GM12892 (cell line): Measurements from ENCODE around the gene C19orf67.

Source experiments
- DNase-seq: peaks from one replicate; pipeline ENCODE4 v3.0.0; 2011; ENCODE audit not compliant: insufficient read length
- FAIRE-seq: peaks from 2 replicates; lab custom pipeline; 2011; peaks lifted over from hg19 to GRCh38; lab: Jason Lieb, UNC
- POLR2A ChIP-seq: IDR thresholded peaks from 2 replicates; pipeline ENCODE4 v1.6.1; 2011; ENCODE audit warnings: low read depth, low read length, control low read depth
- POLR2AphosphoS5 ChIP-seq: IDR thresholded peaks from 2 replicates; pipeline ENCODE4 v1.6.1; 2011; ENCODE audit warnings: low read depth, low read length, control low read depth
- TAF1 ChIP-seq: IDR thresholded peaks from 2 replicates; pipeline ENCODE4 v1.6.1; 2011; ENCODE audit warnings: low read depth, mild to moderate bottlenecking, control low read depth, low read length, borderline replicate concordance

The C19orf67 gene

GRCh38 chr19:14090509-14091080, 5.0 kb upstream of the C19orf67 start, which contains the start of gene SAMD1:
Gene SAMD1 (minus strand): TSS chr19:14090751.
- no peak for TF ChIP-seq TAF1
- no peak for TF ChIP-seq POLR2A
- TF ChIP-seq POLR2AphosphoS5: no peak
- DNase-seq (peak; percentile 68), FAIRE-seq (peak; percentile 78)

GRCh38 chr19:14089662-14090508, 4.3 kb upstream of the C19orf67 start:
- DNase-seq: peak; percentile 53
- TF ChIP-seq POLR2A (no peak), TAF1 (no peak), POLR2AphosphoS5 (no peak)
- FAIRE-seq: peak; percentile 84

- peak; percentile 53 for FAIRE-seq
- TF ChIP-seq POLR2AphosphoS5: no peak
- no peak for TF ChIP-seq POLR2A
- no peak for TF ChIP-seq TAF1
- DNase-seq: no peak
Observed at GRCh38 chr19:14089412-14089661, 3.8 kb upstream of the C19orf67 start.

GRCh38 chr19:14088634-14089411, 3.2 kb upstream of the C19orf67 start:
- FAIRE-seq (no peak), DNase-seq (no peak)
- no peak for TF ChIP-seq POLR2A
- TF ChIP-seq POLR2AphosphoS5: no peak
- TF ChIP-seq TAF1: no peak

GRCh38 chr19:14086098-14086497, 515 bp upstream of the C19orf67 start:
- no peak for TF ChIP-seq POLR2AphosphoS5
- no peak for TF ChIP-seq TAF1
- no peak for TF ChIP-seq POLR2A
- no peak for FAIRE-seq

GRCh38 chr19:14082675-14082960, 3.0 kb downstream of the C19orf67 start:
- TF ChIP-seq POLR2A (no peak), TAF1 (no peak), POLR2AphosphoS5 (no peak)
- DNase-seq (no peak), FAIRE-seq (no peak)

More at GRCh38 chr19:14086098-14086497, 515 bp upstream of the C19orf67 start:
- no peak for DNase-seq

GRCh38 chr19:14081797-14082674, 3.5 kb downstream of the C19orf67 start:
- peak; percentile 54 for FAIRE-seq
- DNase-seq: peak; percentile 37
- TF ChIP-seq TAF1 (0 out of 2 replicates have a peak, but pooled peaks have one; percentile 40), POLR2A (peak; percentile 46; the same call in 1 of the 2 replicates), POLR2AphosphoS5 (peak; percentile 58; the same call in 1 of the 2 replicates)

- FAIRE-seq: peak; percentile 99
- DNase-seq: peak; percentile 95
- TF ChIP-seq TAF1: peak; percentile 68; the same call in 1 of the 2 replicates
- TF ChIP-seq POLR2A: peak; percentile 71; the same call in 1 of the 2 replicates
- peak; percentile 81 for TF ChIP-seq POLR2AphosphoS5
Observed at GRCh38 chr19:14080887-14081796, 4.4 kb downstream of the C19orf67 start.

GRCh38 chr19:14078411-14078810, 7.2 kb downstream of the C19orf67 start:
- FAIRE-seq: no peak
- TF ChIP-seq POLR2AphosphoS5: no peak
- no peak for TF ChIP-seq POLR2A
- TF ChIP-seq TAF1: no peak
- no peak for DNase-seq
